AG10803 (cell line): ENCODE data around the gene TMEM187.

ENCODE experiments used
- DNase-seq: peaks from one replicate; pipeline ENCODE4 v3.0.0; 2010; ENCODE audit warnings: low read depth
- H3K4me3 ChIP-seq: 2 replicates; pipeline ENCODE4 v1.5.1; 2011; ENCODE audit warnings: mild to moderate bottlenecking, low read length, control low read depth
- CTCF ChIP-seq: conservative IDR thresholded peaks from 2 replicates; pipeline ENCODE4 v1.5.1; 2011; ENCODE audit warnings: mild to moderate bottlenecking, low read length, control low read depth, inconsistent platforms

The TMEM187 gene

GRCh38 chrX:153956044-153956907, 16.3 kb upstream of the TMEM187 start:
- no peak for TF ChIP-seq CTCF
- DNase-seq: no peak
- no peak overlapping the region for H3K4me3 ChIP-seq

- no peak for TF ChIP-seq CTCF
- H3K4me3 ChIP-seq: no peak overlapping the region
These were observed 15.3 kb upstream of the TMEM187 start for GRCh38 chrX:153957224-153957623.

GRCh38 chrX:153958605-153959004, 13.9 kb upstream of the TMEM187 start:
- H3K4me3 ChIP-seq: no peak overlapping the region
- no peak for DNase-seq
- no peak for TF ChIP-seq CTCF

More at GRCh38 chrX:153957224-153957623, 15.3 kb upstream of the TMEM187 start:
- DNase-seq: no peak

- no peak for TF ChIP-seq CTCF
- no peak overlapping the region for H3K4me3 ChIP-seq
- no peak for DNase-seq
These were observed 12.9 kb upstream of the TMEM187 start for GRCh38 chrX:153959649-153960048.

GRCh38 chrX:153960077-153960476, 12.5 kb upstream of the TMEM187 start:
- H3K4me3 ChIP-seq: no peak overlapping the region
- TF ChIP-seq CTCF: no peak
- DNase-seq: no peak

GRCh38 chrX:153960786-153961185, 11.8 kb upstream of the TMEM187 start:
- no peak for DNase-seq
- H3K4me3 ChIP-seq: no peak overlapping the region
- TF ChIP-seq CTCF: no peak

GRCh38 chrX:153961292-153961691, 11.3 kb upstream of the TMEM187 start:
- H3K4me3 ChIP-seq: no peak overlapping the region
- no peak for TF ChIP-seq CTCF
- no peak for DNase-seq
